Fibroblast of pulmonary artery (primary cell): ENCODE measurements around the gene MMEL1.

Experiments used
- DNase-seq: peaks from one replicate; pipeline ENCODE4 v3.0.0-alpha.2; 2010; ENCODE audit warnings: low read depth
- H3K4me3 ChIP-seq: replicated peaks from 2 replicates; pipeline ENCODE4 v1.5.1; 2011; ENCODE audit warnings: low read depth, mild to moderate bottlenecking, control low read depth, low read length, moderate library complexity
- CTCF ChIP-seq: IDR thresholded peaks from 2 replicates; pipeline ENCODE4 v1.5.1; 2011; ENCODE audit warnings: mild to moderate bottlenecking, control low read depth, low read length, inconsistent platforms; ENCODE audit errors: missing control alignments

The MMEL1 gene

GRCh38 chr1:2650967-2651645 lies 18.3 kb upstream of the MMEL1 start:
- DNase-seq, result no peak
- no peak for TF ChIP-seq CTCF

GRCh38 chr1:2646837-2647236 lies 14.0 kb upstream of the MMEL1 start:
- no peak for TF ChIP-seq CTCF
- no peak for DNase-seq
- no peak overlapping the region for H3K4me3 ChIP-seq

More at GRCh38 chr1:2650967-2651645, 18.3 kb upstream of the MMEL1 start:
- H3K4me3 ChIP-seq, result no peak overlapping the region

- no peak for DNase-seq
- no peak for TF ChIP-seq CTCF
- H3K4me3 ChIP-seq, result no peak overlapping the region
Measured at GRCh38 chr1:2645776-2646175, 13.0 kb upstream of the MMEL1 start.

DNA sequence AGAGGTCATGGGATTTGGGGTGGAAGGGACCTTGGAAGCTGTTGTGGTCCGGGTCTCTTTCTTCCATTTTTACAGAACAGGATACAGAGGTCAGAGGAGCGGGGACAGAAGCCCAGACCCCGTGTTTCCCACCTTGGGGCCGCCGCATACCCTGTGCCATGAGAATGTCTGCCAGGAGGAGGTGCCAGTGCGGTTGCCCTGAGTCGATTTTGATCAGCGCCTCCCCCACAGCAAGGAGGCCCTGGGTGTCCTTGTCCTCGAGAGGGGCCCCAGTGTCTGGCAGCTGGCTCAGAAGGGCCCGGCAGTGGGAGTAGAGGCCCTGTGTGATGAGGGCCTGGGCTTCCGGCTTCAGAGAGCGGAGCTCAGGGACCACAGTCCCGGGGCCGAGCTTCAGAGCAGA lies 12.3 kb upstream of the MMEL1 start:
- TF ChIP-seq CTCF, result no peak
- DNase-seq, result no peak
- no peak overlapping the region for H3K4me3 ChIP-seq

DNA sequence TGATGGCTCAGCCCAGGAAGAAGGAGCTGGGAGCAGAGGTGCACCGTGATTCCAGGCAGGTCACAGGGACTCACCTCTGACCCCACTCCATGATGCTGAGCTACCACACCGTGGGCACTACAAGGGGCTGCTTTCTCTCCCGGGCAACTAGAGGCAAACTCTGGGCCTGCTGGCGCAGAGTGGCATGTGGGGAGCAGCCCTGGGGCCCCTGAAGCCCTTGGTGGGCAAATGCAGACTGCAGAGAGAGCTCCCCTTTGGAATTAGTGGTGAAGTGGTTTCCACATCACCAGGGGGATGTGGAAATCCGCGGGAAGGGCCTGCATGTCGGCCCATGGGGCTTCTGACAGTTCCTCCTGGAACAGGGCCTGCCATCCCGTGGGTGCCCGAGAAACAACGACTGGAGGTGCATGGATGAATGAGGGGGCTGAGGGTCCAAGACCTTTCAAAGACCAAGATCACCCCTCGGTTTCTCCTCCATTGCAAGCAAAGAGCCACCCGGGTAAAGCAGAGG lies 11.8 kb upstream of the MMEL1 start:
- no peak for DNase-seq
- H3K4me3 ChIP-seq, result no peak overlapping the region
- TF ChIP-seq CTCF, result no peak

- H3K4me3 ChIP-seq, result no peak overlapping the region
- TF ChIP-seq CTCF, result no peak
- no peak for DNase-seq
Measured at GRCh38 chr1:2644171-2644570, 11.4 kb upstream of the MMEL1 start.
